ENCODE results near the gene RAB7A. TPM values are rescaled to one million over a fixed set of nuclear protein-coding genes. Genes with fewer than 3 reads are reported as not detected.

Gene RAB7A
- total and polyA plus RNA-seq, 10 of the 15 experiments (the other 5 are each of a cell fraction or from before 2014, with no cell fraction given) = 40.3 to 212 (median 160) TPM

- TF ChIP-seq USF2 (IDR thresholded peaks at IDR 0.05; ENCODE audit: borderline replicate concordance, low read depth, low read length) (no peak), NFIC (IDR thresholded peaks at IDR 0.05; ENCODE audit: low read depth, low read length) (no peak), ZNF622 (IDR thresholded peaks at IDR 0.05) (no peak), TCF7 (IDR thresholded peaks at IDR 0.05; ENCODE audit: borderline replicate concordance) (no peak), KDM1A (IDR thresholded peaks at IDR 0.05; ENCODE audit: borderline replicate concordance) (no peak)
These were observed 16.3 kb upstream of the RAB7A start (continued) for GRCh38 chr3:128709506-128710210.

GRCh38 chr3:128710816-128711433, 15.1 kb upstream of the RAB7A start:
- ATAC-seq (no peak), FAIRE-seq (no peak), DNase-seq (ENCODE audit: low read depth, low spot score) (no peak)
- BruUV-seq (replicated peaks) = no TSS peak
- Histone ChIP-seq H3K36me3 (ENCODE audit: control insufficient read depth in 2 of 2, insufficient read depth in 2 of 2, low read length in 1 of 2) (no peaks in the 10 kb centered on the region), H3K9me3 (replicated peaks; ENCODE audit: control insufficient read depth, insufficient read depth, low read length) (no peaks in the 10 kb centered on the region; the same call in 2 of the 3 replicates), H3K79me2 (ENCODE audit: control insufficient read depth, insufficient read depth, low read length) (no peaks in the 10 kb centered on the region), H4K20me1 (ENCODE audit: control insufficient read depth, insufficient read depth) (no peaks in the 10 kb centered on the region), H3K27ac (ENCODE audit: control insufficient read depth, insufficient read depth) (no peak overlapping the region), H3K4me2 (ENCODE audit: control insufficient read depth, insufficient read depth) (no peak overlapping the region), H3K4me1 (ENCODE audit: control insufficient read depth, insufficient read depth, low read length) (0 out of 2 replicates have a peak, but pooled peaks cover 4% of the 10 kb centered on the region), H3K9ac (ENCODE audit: control insufficient read depth, insufficient read depth, low read length) (no peak overlapping the region), H3K27me3 (replicated peaks in 1 of 2; ENCODE audit: control insufficient read depth in 2 of 2, insufficient read depth in 2 of 2, low read length in 1 of 2) (no peaks in the 10 kb centered on the region), H3K4me3 (no peak overlapping the region), H2AFZ (ENCODE audit: control insufficient read depth, low read depth, low read length) (no peak overlapping the region)
- in situ Hi-C loops (cut with MboI) = no loop called here
- ChIA-PET SMC1A (ENCODE audit: uncharacterized antibody, unreplicated experiment) (no interaction called here), RAD21 (ENCODE audit: unreplicated experiment) (interaction anchor here (0.8 kb wide), 1 partner anchor 82 kb away, joined by 3 read pairs; no protein-coding TSS in a partner anchor), CTCF (interaction anchor here (1.0 kb wide), 1 partner anchor 14 kb away, joined by 3 read pairs; no protein-coding TSS in a partner anchor), POLR2A (no interaction called here)
- intact Hi-C loops (cut with micrococcal nuclease; ENCODE audit: unreplicated experiment) = no loop called here
- WGBS (ENCODE audit: insufficient coverage, insufficient replicate concordance, low lambda C conversion rate, missing lambda C conversion rate) = 96% methylated on average over 7 of the region's 7 CpGs
- TF ChIP-seq ZNF217 (IDR thresholded peaks at IDR 0.05) (no peak), NR2C1 (IDR thresholded peaks at IDR 0.05) (no peak), MEF2A (IDR thresholded peaks at IDR 0.05; ENCODE audit: insufficient read depth, low read depth, low read length) (no peak), CREB1 (IDR thresholded peaks at IDR 0.05; ENCODE audit: low read depth) (no peak), KDM1A (IDR thresholded peaks at IDR 0.05; ENCODE audit: borderline replicate concordance) (no peak), MTA3 (IDR thresholded peaks at IDR 0.05; ENCODE audit: borderline replicate concordance, low read length) (no peak), TCF12 (IDR thresholded peaks at IDR 0.05; ENCODE audit: low read depth, low read length) (no peak), SUZ12 (IDR thresholded peaks at IDR 0.05; ENCODE audit: unreplicated experiment) (no peak), CREM (IDR thresholded peaks at IDR 0.05; ENCODE audit: low read depth) (no peak), IKZF1 (conservative IDR thresholded peaks at IDR 0.05) (no peak), TCF7 (IDR thresholded peaks at IDR 0.05; ENCODE audit: borderline replicate concordance) (no peak), MYB (IDR thresholded peaks at IDR 0.05; ENCODE audit: borderline replicate concordance, low read depth, low read length) (no peak)
- TF ChIP-seq, protein P1, sequence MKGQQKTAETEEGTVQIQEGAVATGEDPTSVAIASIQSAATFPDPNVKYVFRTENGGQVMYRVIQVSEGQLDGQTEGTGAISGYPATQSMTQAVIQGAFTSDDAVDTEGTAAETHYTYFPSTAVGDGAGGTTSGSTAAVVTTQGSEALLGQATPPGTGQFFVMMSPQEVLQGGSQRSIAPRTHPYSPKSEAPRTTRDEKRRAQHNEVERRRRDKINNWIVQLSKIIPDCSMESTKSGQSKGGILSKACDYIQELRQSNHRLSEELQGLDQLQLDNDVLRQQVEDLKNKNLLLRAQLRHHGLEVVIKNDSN (IDR thresholded peaks at IDR 0.05; ENCODE audit: borderline replicate concordance, extremely low read length, insufficient read depth, low read depth, low read length) = no peak
- TF ChIP-seq, protein P2, sequence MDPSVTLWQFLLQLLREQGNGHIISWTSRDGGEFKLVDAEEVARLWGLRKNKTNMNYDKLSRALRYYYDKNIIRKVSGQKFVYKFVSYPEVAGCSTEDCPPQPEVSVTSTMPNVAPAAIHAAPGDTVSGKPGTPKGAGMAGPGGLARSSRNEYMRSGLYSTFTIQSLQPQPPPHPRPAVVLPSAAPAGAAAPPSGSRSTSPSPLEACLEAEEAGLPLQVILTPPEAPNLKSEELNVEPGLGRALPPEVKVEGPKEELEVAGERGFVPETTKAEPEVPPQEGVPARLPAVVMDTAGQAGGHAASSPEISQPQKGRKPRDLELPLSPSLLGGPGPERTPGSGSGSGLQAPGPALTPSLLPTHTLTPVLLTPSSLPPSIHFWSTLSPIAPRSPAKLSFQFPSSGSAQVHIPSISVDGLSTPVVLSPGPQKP (IDR thresholded peaks at IDR 0.05; ENCODE audit: low read depth, low read length) = no peak
- TF ChIP-seq, protein P3, sequence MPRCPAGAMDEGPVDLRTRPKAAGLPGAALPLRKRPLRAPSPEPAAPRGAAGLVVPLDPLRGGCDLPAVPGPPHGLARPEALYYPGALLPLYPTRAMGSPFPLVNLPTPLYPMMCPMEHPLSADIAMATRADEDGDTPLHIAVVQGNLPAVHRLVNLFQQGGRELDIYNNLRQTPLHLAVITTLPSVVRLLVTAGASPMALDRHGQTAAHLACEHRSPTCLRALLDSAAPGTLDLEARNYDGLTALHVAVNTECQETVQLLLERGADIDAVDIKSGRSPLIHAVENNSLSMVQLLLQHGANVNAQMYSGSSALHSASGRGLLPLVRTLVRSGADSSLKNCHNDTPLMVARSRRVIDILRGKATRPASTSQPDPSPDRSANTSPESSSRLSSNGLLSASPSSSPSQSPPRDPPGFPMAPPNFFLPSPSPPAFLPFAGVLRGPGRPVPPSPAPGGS (IDR thresholded peaks at IDR 0.05; ENCODE audit: borderline replicate concordance, insufficient read depth, low read depth, low read length, poor library complexity, severe bottlenecking) = no peak

Measured in GM12878 (cell line).